GM12878 (cell line): ENCODE results near the gene ABCG1. TPM values are rescaled to one million over a fixed set of nuclear protein-coding genes. Genes with fewer than 3 reads are reported as not detected.

Experiments used
- ATAC-seq: fragments of 200-7000 bp; cut with Tn5 transposase; 3 replicates; pipeline ENCODE4 v1.9.1; 2020; ENCODE audit warnings: mild to moderate bottlenecking, moderate library complexity
- BruUV-seq: library from RNA; stranded (reverse); fragments of 400-500 nt; replicated peaks from 2 replicates; lab custom pipeline; 2021; lab: Mats Ljungman, UMichigan
- CTCF ChIA-PET: fragments of 300-600 bp; sonication (Branson Sonifier 250); formaldehyde crosslinking; extraction: SDS; loops from one replicate; lab custom pipeline; 2021; ENCODE audit warnings: inconsistent platforms; lab: Yijun Ruan, JAX
- POLR2A ChIA-PET: fragments of 350-600 bp; formaldehyde crosslinking; extraction: SDS; loops from one replicate; lab custom pipeline; 2021; ENCODE audit warnings: inconsistent platforms; lab: Charles Lee
- RAD21 ChIA-PET: fragments of 300-600 bp; sonication (Branson Sonifier 250); formaldehyde crosslinking; loops from one replicate; lab custom pipeline; 2023; ENCODE audit warnings: antibody characterized with exemption; ENCODE audit not compliant: unreplicated experiment; lab: Charles Lee
- SMC1A ChIA-PET: fragments of 300-600 bp; sonication (Branson Sonifier 250); formaldehyde crosslinking; loops from one replicate; lab custom pipeline; 2023; ENCODE audit not compliant: unreplicated experiment, uncharacterized antibody; lab: Charles Lee
- DNase-seq: peaks from one replicate; pipeline ENCODE4 v3.0.0-alpha.2; 2011; ENCODE audit warnings: low read depth, low spot score
- FAIRE-seq: peaks from 3 replicates; lab custom pipeline; 2011; peaks lifted over from hg19 to GRCh38; lab: Jason Lieb, UNC
- H2AFZ ChIP-seq: 2 replicates; pipeline ENCODE4 v1.6.0; 2011; ENCODE audit warnings: low read depth, low read length, control low read depth; ENCODE audit not compliant: control insufficient read depth
- H3K27ac ChIP-seq: 2 replicates; pipeline ENCODE4 v1.5.1; 2011; ENCODE audit warnings: control low read depth; ENCODE audit not compliant: control insufficient read depth, insufficient read depth
- H3K27me3 ChIP-seq, 2 experiments: replicated peaks in 1 of 2; 2 replicates each; pipeline versions ENCODE4 v1.6.0 to v1.6.1; 2011; ENCODE audit warnings: low read length in 1 of 2; ENCODE audit not compliant: control insufficient read depth in 2 of 2, insufficient read depth in 2 of 2
- H3K36me3 ChIP-seq, 2 experiments: 2 replicates each; pipeline ENCODE4 v1.5.1; 2011; ENCODE audit warnings: low read length in 1 of 2; ENCODE audit not compliant: control insufficient read depth in 2 of 2, insufficient read depth in 2 of 2
- H3K4me1 ChIP-seq: 2 replicates; pipeline ENCODE4 v1.6.1; 2011; ENCODE audit warnings: mild to moderate bottlenecking, low read length, moderate library complexity, mixed read lengths; ENCODE audit not compliant: control insufficient read depth, insufficient read depth
- H3K4me2 ChIP-seq: 2 replicates; pipeline ENCODE4 v1.6.0; 2011; ENCODE audit warnings: control low read depth; ENCODE audit not compliant: control insufficient read depth, insufficient read depth
- H3K4me3 ChIP-seq: fragments of 200-600 bp; sonication (generic); 2 replicates; pipeline ENCODE4 v1.5.1; 2016
- H3K79me2 ChIP-seq: 2 replicates; pipeline ENCODE4 v1.6.0; 2011; ENCODE audit warnings: low read length; ENCODE audit not compliant: control insufficient read depth, insufficient read depth
- H3K9ac ChIP-seq: 2 replicates; pipeline ENCODE4 v1.8.0; 2011; ENCODE audit warnings: low read length, control low read depth, mixed read lengths; ENCODE audit not compliant: control insufficient read depth, insufficient read depth
- H3K9me3 ChIP-seq: replicated peaks from 3 replicates; pipeline ENCODE4 v1.5.1; 2011; ENCODE audit warnings: mild to moderate bottlenecking, low read length; ENCODE audit not compliant: control insufficient read depth, insufficient read depth
- H4K20me1 ChIP-seq: 2 replicates; pipeline ENCODE4 v1.6.0; 2011; ENCODE audit not compliant: control insufficient read depth, insufficient read depth
- HSF1 ChIP-seq: fragments of 150-350 bp; IDR thresholded peaks from 2 replicates; pipeline ENCODE4 v1.6.1; 2014; ENCODE audit warnings: mild to moderate bottlenecking, low read depth, low read length
- MYB ChIP-seq: fragments of 150-350 bp; IDR thresholded peaks from 2 replicates; pipeline ENCODE4 v1.6.1; 2014; ENCODE audit warnings: mild to moderate bottlenecking, low read depth, low read length, borderline replicate concordance
- NFYA ChIP-seq: IDR thresholded peaks from 2 replicates; pipeline ENCODE4 v1.6.1; 2011; ENCODE audit warnings: low read depth, mild to moderate bottlenecking, low read length, improper control_type of control experiment, borderline replicate concordance
- RFX5 ChIP-seq: IDR thresholded peaks from 2 replicates; pipeline ENCODE4 v1.6.1; 2011; ENCODE audit warnings: low read depth, low read length, improper control_type of control experiment
- WGBS: methylation state at CpG from one replicate; pipeline ENCODE4 v1.1.6; 2016; ENCODE audit warnings: low lambda C conversion rate; ENCODE audit not compliant: insufficient replicate concordance, insufficient coverage; ENCODE audit errors: missing lambda C conversion rate; 5-methylcytosine and 5-hydroxymethylcytosine counted together
- in situ Hi-C: fragments of 300-500 bp; cut with MboI; formaldehyde crosslinking; loops from 9 replicates; pipeline ENCODE4 v1.14.3; 2018; ENCODE audit warnings: mixed read lengths
- intact Hi-C: fragments of 100-400 bp; cut with micrococcal nuclease; formaldehyde crosslinking; loops from one replicate; pipeline ENCODE4 v1.14.2; 2022; ENCODE audit not compliant: unreplicated experiment
- polyA plus RNA-seq, 11 experiments: library from polyadenylated mRNA; depleted of rRNA in 4 of 11; unstranded in 6 of 11; stranded (reverse) in 5 of 11; fragments of >200 nt; fragmentation: Nextera tagmentation in 4 of 11; fragmentation: Illumina TruSeq in 1 of 11; extraction: Ambion mirVana in 4 of 11; extraction: Trizol in 1 of 11; gene quantifications; 1 replicate in 1 of 11; 2 replicates in 10 of 11; pipeline versions ENCODE4 v1.2.1 to v1.2.3, GENCODE V29; 2011 to 2016; ENCODE audit warnings: inconsistent platforms in 2 of 11, missing spikeins in 2 of 11, low read depth in 1 of 11
- total RNA-seq, 4 experiments: library from RNA; depleted of rRNA in 3 of 4; stranded (reverse); fragments of >200 nt in 3 of 4; fragmentation: Illumina TruSeq in 1 of 4; extraction: Trizol in 1 of 4; gene quantifications; 2 replicates each; pipeline versions ENCODE4 v1.2.1 to v1.2.3, GENCODE V29; 2013 to 2021
- TF ChIP-seq, protein P1 (sequence below): fragments of 450-650 bp; IDR thresholded peaks from 2 replicates; pipeline ENCODE4 v1.6.1; 2017; ENCODE audit warnings: mild to moderate bottlenecking, moderate library complexity
- TF ChIP-seq, protein P2 (sequence below): IDR thresholded peaks from 2 replicates; pipeline ENCODE4 v1.6.1; 2012; ENCODE audit warnings: low read depth, low read length, improper control_type of control experiment

The ABCG1 gene
- total and polyA plus RNA-seq, 10 of the 15 experiments (the other 5 are each of a cell fraction or from before 2014, with no cell fraction given) = 0.59 to 19.3 (median 5.7) TPM

- no peak overlapping the region for H3K4me2 ChIP-seq
- CTCF ChIA-PET = interaction anchor here (0.6 to 1.7 kb wide), 7 partner anchors 10 to 490 kb away, joined by 3 to 4 read pairs (median 3); no protein-coding TSS in a partner anchor
- H3K27me3 ChIP-seq = no peaks in the 10 kb centered on the region
- ATAC-seq (peak; percentile 34; the same call in 2 of the 3 replicates), FAIRE-seq (no peak)
- no peak overlapping the region for H2AFZ ChIP-seq
- H4K20me1 ChIP-seq = no peaks in the 10 kb centered on the region
- H3K9me3 ChIP-seq = no peaks in the 10 kb centered on the region; the same call in 2 of the 3 replicates
- RAD21 ChIA-PET = interaction anchor here (1.0 to 1.9 kb wide), 2 partner anchors 9 to 10 kb away, joined by 3 to 7 read pairs; no protein-coding TSS in a partner anchor
- no peak overlapping the region for H3K27ac ChIP-seq
- peaks cover 3% of the 10 kb centered on the region for H3K4me1 ChIP-seq
- H3K4me3 ChIP-seq = no peak overlapping the region
- TF ChIP-seq, protein P1, sequence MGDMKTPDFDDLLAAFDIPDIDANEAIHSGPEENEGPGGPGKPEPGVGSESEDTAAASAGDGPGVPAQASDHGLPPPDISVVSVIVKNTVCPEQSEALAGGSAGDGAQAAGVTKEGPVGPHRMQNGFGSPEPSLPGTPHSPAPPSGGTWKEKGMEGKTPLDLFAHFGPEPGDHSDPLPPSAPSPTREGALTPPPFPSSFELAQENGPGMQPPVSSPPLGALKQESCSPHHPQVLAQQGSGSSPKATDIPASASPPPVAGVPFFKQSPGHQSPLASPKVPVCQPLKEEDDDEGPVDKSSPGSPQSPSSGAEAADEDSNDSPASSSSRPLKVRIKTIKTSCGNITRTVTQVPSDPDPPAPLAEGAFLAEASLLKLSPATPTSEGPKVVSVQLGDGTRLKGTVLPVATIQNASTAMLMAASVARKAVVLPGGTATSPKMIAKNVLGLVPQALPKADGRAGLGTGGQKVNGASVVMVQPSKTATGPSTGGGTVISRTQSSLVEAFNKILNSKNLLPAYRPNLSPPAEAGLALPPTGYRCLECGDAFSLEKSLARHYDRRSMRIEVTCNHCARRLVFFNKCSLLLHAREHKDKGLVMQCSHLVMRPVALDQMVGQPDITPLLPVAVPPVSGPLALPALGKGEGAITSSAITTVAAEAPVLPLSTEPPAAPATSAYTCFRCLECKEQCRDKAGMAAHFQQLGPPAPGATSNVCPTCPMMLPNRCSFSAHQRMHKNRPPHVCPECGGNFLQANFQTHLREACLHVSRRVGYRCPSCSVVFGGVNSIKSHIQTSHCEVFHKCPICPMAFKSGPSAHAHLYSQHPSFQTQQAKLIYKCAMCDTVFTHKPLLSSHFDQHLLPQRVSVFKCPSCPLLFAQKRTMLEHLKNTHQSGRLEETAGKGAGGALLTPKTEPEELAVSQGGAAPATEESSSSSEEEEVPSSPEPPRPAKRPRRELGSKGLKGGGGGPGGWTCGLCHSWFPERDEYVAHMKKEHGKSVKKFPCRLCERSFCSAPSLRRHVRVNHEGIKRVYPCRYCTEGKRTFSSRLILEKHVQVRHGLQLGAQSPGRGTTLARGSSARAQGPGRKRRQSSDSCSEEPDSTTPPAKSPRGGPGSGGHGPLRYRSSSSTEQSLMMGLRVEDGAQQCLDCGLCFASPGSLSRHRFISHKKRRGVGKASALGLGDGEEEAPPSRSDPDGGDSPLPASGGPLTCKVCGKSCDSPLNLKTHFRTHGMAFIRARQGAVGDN = no peak
- TF ChIP-seq HSF1 (no peak), NFYA (no peak), MYB (no peak), RFX5 (no peak)
- TF ChIP-seq, protein P2, sequence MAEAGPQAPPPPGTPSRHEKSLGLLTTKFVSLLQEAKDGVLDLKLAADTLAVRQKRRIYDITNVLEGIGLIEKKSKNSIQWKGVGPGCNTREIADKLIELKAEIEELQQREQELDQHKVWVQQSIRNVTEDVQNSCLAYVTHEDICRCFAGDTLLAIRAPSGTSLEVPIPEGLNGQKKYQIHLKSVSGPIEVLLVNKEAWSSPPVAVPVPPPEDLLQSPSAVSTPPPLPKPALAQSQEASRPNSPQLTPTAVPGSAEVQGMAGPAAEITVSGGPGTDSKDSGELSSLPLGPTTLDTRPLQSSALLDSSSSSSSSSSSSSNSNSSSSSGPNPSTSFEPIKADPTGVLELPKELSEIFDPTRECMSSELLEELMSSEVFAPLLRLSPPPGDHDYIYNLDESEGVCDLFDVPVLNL = no peak
- TF ChIP-seq, all 136 proteins: peak for 0
- 53% methylated on average over 17 of the region's 17 CpGs for WGBS
- ChIA-PET SMC1A (interaction anchor here (1.5 to 2.0 kb wide), 2 partner anchors 9 to 101 kb away, joined by 4 to 5 read pairs; no protein-coding TSS in a partner anchor), POLR2A (no interaction called here)
- BruUV-seq = no TSS peak
- intact Hi-C loops = no loop called here
- Histone ChIP-seq H3K36me3 (no peaks in the 10 kb centered on the region), H3K79me2 (no peaks in the 10 kb centered on the region), H3K9ac (no peak overlapping the region)
- DNase-seq = no peak
- in situ Hi-C loops = no loop called here
These were observed 101.1 kb downstream of the ABCG1 start for GRCh38 chr21:42319851-42320572.
